Activated CD4-positive, CD25-positive, alpha-beta regulatory T cell treated with anti-CD3 and anti-CD28 coated beads, Interleukin-2, amount 50 U/mL, for 24 hours (primary cell): ENCODE results near the gene CABP5.

Experiments
- ATAC-seq, 2 donors: fragments of 150-1000 bp; cut with Tn5 transposase; one replicate each; pipeline ENCODE4 v1.10.0; 2021; ENCODE audit warnings: mild to moderate bottlenecking in 1 of 2, moderate library complexity in 1 of 2

The CABP5 gene

DNA sequence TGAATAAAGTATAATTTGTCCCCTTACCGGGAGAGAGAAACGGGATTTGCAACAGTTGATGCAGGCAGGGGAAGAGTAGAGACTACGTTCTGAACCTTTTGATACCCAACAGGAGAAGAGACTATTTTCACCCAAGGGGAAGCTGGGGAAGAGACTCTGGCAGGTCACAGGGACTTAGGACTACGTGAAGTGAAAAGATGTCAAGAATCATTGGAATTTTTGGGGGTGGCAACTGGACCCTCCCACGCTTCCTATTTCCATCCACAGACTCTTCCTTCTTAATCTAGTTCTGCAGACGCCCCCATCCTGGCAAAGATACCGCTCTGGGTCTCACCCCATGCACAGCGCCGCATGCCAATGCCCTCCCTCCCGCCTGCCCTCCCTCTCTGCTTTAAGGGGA lies 13.8 kb downstream of the CABP5 start:
- no peak for ATAC-seq

- ATAC-seq, result no peak
These were observed 14.4 kb downstream of the CABP5 start for GRCh38 chr19:48029431-48029830.

- no peak for ATAC-seq
These were observed 18.4 kb downstream of the CABP5 start for GRCh38 chr19:48025480-48025879.

DNA sequence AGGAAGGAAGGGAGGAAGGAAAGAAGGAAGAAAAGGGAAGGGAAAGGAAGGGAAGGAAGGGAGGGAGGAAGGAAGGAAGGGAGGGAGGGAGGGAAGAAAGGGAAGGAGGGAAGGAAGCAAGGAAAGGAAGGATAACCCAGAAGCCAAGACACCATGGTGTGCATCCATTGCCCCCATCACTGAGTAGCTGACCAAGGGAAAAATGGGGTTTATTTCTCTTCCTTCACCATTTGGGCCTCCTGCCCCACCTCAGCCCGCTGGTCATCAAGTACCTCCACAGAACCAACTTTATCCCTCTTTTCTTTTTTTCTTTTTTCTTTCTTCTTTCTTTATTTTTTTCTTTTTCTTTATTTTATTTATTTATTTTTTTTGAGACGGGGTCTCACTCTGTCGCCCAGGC lies 20.4 kb downstream of the CABP5 start:
- no peak for ATAC-seq

DNA sequence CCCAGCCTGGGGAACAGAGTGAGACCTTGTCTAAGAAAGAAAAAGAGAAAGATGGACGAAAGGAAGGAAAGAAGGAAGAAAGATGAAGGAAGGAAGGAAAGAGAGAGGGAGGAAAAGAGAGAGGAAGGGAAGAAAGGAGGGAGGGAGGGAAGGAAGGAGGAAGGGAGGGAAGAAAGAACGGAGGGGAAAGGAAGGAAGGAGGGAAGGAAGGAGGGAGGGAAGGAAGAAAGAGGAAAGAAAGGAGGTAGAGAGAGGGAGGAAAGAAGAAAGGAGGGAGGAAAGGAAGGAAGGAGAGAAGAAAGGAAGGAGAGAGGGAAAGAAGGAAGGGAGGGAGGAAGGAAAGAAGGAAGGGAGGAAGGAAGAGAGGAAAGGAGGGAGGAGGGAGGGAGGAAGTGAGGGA lies 20.9 kb downstream of the CABP5 start:
- ATAC-seq, result no peak

DNA sequence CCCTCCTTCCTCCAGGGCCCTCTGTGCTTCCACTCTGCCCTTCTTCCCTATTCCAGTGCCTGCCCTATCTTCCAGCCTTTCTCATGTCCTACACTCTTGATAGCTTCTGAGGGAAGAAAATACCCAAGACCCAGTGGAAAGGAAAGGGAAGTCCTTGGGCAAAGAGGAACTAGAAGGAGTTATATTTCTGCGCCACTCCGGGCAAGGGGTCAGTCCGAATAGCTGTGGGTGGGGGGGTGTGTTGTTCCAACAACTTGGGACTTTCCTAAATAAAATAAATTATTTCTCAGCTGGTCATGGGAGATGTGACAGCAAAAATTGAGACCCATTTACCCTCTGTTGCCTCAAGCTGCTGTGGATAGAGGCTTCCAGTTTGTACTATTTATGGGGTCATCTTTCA lies 23.2 kb downstream of the CABP5 start:
- ATAC-seq, result no peak

DNA sequence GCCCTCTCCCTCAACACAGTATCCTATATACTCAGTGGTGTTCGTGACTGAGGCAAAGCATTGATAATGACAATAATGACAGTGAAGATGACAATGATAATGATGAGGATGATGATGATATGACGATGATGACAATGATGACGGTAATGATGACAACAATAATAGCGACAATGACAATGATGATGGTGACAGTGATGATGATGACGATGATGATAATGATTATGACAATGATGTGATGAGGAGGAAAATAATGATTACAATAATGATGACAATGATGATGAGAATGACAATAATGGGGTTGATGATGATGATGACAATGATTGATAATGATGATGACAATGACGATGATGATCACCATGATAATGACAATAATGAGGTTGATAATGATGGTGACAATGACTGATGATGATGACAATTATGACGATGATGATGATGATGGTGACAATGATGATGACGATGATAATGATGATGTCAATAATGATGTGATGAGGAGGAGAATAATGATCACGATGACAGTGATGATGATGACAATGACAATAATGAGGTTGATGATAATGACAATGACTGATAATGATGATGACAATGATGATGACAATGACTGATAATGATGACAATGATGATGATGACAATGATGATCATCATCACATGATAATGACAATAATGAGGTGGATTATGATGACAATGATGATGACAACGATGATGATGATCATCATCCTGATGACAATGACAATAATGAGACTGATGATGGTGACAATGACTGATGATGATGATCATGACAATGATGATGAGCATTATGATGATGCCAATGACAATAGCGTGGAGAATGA lies 32.7 kb downstream of the CABP5 start:
- no peak for ATAC-seq

DNA sequence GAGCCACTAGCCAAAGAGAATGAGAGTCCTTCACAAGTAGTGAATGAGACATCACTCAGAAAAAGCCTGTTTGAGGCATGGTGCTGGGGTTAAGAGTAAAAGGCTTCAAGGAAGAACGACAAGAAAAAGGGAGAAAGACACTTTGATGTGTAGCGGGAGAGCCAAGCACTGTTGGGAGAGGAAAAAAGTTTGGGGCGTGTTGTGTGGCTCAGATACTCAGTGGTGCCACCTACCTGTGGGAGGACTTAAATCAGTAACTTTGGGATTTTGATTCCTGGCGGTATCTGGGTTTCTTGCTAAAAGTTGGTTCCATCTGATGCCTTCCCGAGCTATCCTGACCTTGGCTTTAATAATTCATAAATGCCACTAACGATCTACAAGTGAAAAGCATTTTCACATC lies 37.1 kb downstream of the CABP5 start:
- no peak for ATAC-seq

- ATAC-seq, result no peak
These were observed 39.6 kb downstream of the CABP5 start for GRCh38 chr19:48004236-48004635.

DNA sequence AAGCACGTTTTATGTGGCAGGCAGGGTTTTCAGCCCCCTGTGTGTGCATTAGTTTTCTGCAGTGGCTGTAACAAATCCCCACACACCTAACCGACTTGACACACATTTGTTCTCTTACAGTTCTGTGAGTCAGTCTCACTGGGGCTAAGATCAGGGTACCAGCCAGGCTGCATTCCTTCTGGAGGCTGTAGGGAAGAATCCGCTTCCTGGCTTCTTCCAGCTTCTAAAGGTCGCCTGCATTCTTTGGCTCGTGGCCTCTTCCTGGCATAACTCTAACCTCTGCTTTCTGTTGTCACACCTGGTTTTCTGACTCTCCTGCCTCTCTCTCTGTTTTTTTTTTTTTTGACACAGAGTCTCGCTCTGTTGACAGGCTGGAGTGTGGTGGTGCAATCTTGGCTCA lies 43.0 kb downstream of the CABP5 start:
- no peak for ATAC-seq

- no peak for ATAC-seq
These were observed 45.1 kb downstream of the CABP5 start for GRCh38 chr19:47998800-47999199.

GRCh38 chr19:47996230-47996727 lies 47.6 kb downstream of the CABP5 start:
- ATAC-seq, result no peak

DNA sequence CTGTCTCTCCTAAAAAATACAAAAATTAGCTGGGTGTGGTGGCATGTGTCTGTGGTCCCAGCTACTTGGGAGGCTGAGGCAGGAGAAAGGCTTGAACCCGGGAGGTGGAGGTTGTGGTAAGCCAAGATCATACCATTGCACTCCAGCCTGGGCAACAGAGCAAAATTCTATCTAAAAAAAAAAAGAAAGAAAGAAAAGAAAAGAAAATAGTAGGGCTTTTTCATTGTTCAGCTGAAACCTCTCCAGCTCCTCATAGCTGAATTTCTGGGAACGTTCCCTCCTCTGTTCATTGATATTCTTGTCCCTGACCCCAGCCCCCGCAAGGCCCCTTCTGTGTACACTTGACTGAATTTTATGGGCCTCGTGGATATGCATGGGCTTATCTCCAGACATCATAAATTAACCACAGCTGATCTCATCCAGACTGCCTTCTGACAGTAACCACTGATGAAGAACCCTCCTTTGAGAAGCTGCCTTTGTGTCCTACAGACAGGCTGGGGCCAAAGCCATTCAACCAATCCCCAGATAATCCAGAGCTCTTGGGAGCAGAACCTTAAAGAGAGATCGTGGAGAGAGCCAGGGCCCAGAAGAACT lies 49.6 kb downstream of the CABP5 start, which contains the start of gene ELSPBP1:
Gene ELSPBP1 (plus strand): TSS at position 424 of the 594 bp plus-strand sequence. CDS start 14,036 bp downstream, outside the sequence.
- ATAC-seq, result no peak

GRCh38 chr19:47992070-47992469 lies 51.8 kb downstream of the CABP5 start, which contains the start of gene BSPH1:
TSS of gene BSPH1 (minus strand) at chr19:47992170. CDS start at chr19:47992081, 89 bp downstream.
- no peak for ATAC-seq

GRCh38 chr19:47991191-47991808 lies 52.6 kb downstream of the CABP5 start:
- no peak for ATAC-seq
